Measurements from ENCODE around the gene ANAPC15.
A peak's percentile ranks its signal among the peaks of the same experiment; 100 is the strongest.

The ANAPC15 gene

GRCh38 chr11:72091292-72091691 is 21.2 kb downstream of the ANAPC15 start:
- no peak overlapping the region for H3K4me3 ChIP-seq (ENCODE audit: control insufficient read depth, low read depth, low read length)
- TF ChIP-seq CTCF (IDR thresholded peaks at IDR 0.05; ENCODE audit: control insufficient read depth, insufficient read depth, low read depth, low read length, missing control alignments) = peak; percentile 89
- no peak for DNase-seq (ENCODE audit: low read depth)

GRCh38 chr11:72088076-72088808 is 24.3 kb downstream of the ANAPC15 start:
- DNase-seq (ENCODE audit: low read depth) = no peak
- no peak overlapping the region for H3K4me3 ChIP-seq (ENCODE audit: control insufficient read depth, low read depth, low read length)
- no peak for TF ChIP-seq CTCF (IDR thresholded peaks at IDR 0.05; ENCODE audit: control insufficient read depth, insufficient read depth, low read depth, low read length, missing control alignments)

- DNase-seq (ENCODE audit: low read depth) = no peak
- TF ChIP-seq CTCF (IDR thresholded peaks at IDR 0.05; ENCODE audit: control insufficient read depth, insufficient read depth, low read depth, low read length, missing control alignments) = no peak
- no peak overlapping the region for H3K4me3 ChIP-seq (ENCODE audit: control insufficient read depth, low read depth, low read length)
These were observed 26.7 kb downstream of the ANAPC15 start for GRCh38 chr11:72085621-72086351.

- no peak overlapping the region for H3K4me3 ChIP-seq (ENCODE audit: control insufficient read depth, low read depth, low read length)
- no peak for DNase-seq (ENCODE audit: low read depth)
- no peak for TF ChIP-seq CTCF (IDR thresholded peaks at IDR 0.05; ENCODE audit: control insufficient read depth, insufficient read depth, low read depth, low read length, missing control alignments)
These were observed 27.5 kb downstream of the ANAPC15 start for GRCh38 chr11:72084965-72085364.

GRCh38 chr11:72084076-72084475 is 28.4 kb downstream of the ANAPC15 start:
- no peak overlapping the region for H3K4me3 ChIP-seq (ENCODE audit: control insufficient read depth, low read depth, low read length)
- no peak for DNase-seq (ENCODE audit: low read depth)
- TF ChIP-seq CTCF (IDR thresholded peaks at IDR 0.05; ENCODE audit: control insufficient read depth, insufficient read depth, low read depth, low read length, missing control alignments) = no peak

- TF ChIP-seq CTCF (IDR thresholded peaks at IDR 0.05; ENCODE audit: control insufficient read depth, insufficient read depth, low read depth, low read length, missing control alignments) = no peak
- no peak overlapping the region for H3K4me3 ChIP-seq (ENCODE audit: control insufficient read depth, low read depth, low read length)
- no peak for DNase-seq (ENCODE audit: low read depth)
These were observed 29.1 kb downstream of the ANAPC15 start for GRCh38 chr11:72083414-72083813.
